Heart left ventricle (tissue), 13 donors: Measurements from ENCODE around the gene SYP.

Experiments used
- POLR2A ChIP-seq, 2 donors: fragments of 450-650 bp; IDR thresholded peaks; one replicate each; pipeline ENCODE4 v1.6.1; 2017; ENCODE audit warnings: antibody characterized with exemption in 2 of 2, mild to moderate bottlenecking in 2 of 2, moderate library complexity in 2 of 2
- TF ChIP-seq, protein P1 (sequence below), 12 donors: fragments of 200-600 bp; sonication (generic) in 4 of 12; IDR thresholded peaks; one replicate each; pipeline versions ENCODE4 v1.5.0 to v1.8.0; 2018 to 2022; ENCODE audit warnings: antibody characterized with exemption in 12 of 12, mild to moderate bottlenecking in 5 of 12
- donor health status: ischemic (EF 13 %, LVEDD 7.1; RV severe dilation, severe dysfunction).
- donor health status: DM: no; HTN: yes; CAD: no.
- donor health status: DM: no; HTN: no; CAD: no.
- donor health status: ischemic (EF 25% LVEDD 6.9; RV normal size, moderate dysfunction).
- donor health status: ischemic (EF 25% LVEDD 5.7; RV mildly dilated, moderate dysfunction).
- donor health status: ischemic (EF 35%, LVEDD 5.7; RV mildly dilated, moderate dysfunction).
- donor health status: nonischemic (EF 11% LVEDD 7.7; RV severe dilation, severe dysfunction).
- donor health status: DM: yes; HTN: yes; CAD: no.
- donor health status: PGD.
- donor health status: ischemic (EF 29% LVEDD 5.4; RV normal size, mild dysfunction).
- donor health status: nonischemic (EF 23%, LVEDD 6.1; RV moderate dilation, normal function).

DNA sequence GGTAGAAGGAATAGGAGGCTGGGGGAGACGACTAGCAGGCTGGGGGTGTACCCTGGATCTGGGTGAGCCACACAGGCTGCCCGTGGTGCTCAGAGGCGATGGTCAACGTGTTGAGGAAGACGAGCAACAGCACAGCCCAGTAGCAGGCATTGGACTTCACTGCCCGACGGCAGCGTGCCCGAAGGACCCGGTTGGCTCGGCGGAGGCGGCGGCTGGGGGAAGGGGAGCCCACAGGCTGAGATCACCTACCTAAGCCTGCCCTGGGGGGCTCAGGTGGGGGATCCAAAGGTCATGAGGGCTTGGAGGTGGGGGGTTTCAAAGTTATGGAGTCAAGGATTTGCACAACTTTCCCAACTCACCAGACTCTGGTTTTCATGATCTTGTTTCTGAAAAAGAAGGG lies 25.9 kb upstream of the SYP start:
- TF ChIP-seq, protein P1, sequence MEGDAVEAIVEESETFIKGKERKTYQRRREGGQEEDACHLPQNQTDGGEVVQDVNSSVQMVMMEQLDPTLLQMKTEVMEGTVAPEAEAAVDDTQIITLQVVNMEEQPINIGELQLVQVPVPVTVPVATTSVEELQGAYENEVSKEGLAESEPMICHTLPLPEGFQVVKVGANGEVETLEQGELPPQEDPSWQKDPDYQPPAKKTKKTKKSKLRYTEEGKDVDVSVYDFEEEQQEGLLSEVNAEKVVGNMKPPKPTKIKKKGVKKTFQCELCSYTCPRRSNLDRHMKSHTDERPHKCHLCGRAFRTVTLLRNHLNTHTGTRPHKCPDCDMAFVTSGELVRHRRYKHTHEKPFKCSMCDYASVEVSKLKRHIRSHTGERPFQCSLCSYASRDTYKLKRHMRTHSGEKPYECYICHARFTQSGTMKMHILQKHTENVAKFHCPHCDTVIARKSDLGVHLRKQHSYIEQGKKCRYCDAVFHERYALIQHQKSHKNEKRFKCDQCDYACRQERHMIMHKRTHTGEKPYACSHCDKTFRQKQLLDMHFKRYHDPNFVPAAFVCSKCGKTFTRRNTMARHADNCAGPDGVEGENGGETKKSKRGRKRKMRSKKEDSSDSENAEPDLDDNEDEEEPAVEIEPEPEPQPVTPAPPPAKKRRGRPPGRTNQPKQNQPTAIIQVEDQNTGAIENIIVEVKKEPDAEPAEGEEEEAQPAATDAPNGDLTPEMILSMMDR (IDR thresholded peaks at IDR 0.05), result no peak
- TF ChIP-seq POLR2A (IDR thresholded peaks at IDR 0.05), result no peak
